ENCODE results near the gene SYTL1. TPM values are rescaled to one million over a fixed set of nuclear protein-coding genes. Genes with fewer than 3 reads are reported as not detected.
A peak's percentile ranks its signal among the peaks of the same experiment; 100 is the strongest.

The SYTL1 gene
- total RNA-seq, 1 experiment from 2014 or later, result 81.8 TPM

DNA sequence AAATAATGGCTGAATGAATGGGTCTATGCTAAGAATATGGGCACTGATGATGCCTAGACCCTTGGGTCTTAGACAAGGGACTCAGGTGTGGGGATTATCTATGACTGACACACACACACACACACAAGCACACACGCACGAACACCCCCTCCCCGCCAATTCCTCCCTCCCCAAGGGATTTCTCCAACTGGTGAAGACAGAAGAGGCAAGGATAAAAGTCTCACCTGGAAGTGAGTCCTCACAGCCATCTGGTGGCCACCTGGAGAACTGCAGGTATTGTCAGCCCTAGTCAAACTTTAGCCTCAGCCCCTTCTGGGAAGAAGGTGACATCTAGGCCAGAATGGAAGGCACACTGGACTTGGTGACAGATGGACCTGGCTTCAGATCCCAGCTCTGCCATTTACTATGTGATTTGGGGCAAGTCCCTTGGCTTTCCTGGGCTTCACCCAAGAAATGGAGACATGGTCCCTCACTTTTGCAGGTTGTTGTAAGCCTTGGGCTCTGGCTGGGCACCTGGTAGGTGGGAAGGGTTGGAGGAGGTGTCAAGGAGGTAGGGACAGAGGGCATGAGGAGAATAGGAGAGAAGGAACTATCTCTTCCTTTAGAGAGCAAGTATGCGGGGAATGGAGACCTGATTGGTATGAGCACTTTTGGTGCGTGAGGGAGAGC, 46.6 kb downstream of the SYTL1 start:
- H3K9me3 Mint-ChIP-seq (ENCODE audit: unreplicated experiment), result no peaks in the 10 kb centered on the region
- peak; percentile 79 for DNase-seq (ENCODE audit: unreplicated experiment)
- intact Hi-C loops (cut with micrococcal nuclease), result loop anchor here (1.0 to 2.0 kb wide), 3 partner anchors 22 to 87 kb away; partner anchors contain the start of gene MAP3K6
- H3K36me3 Mint-ChIP-seq (ENCODE audit: insufficient read depth, unreplicated experiment), result peaks cover 9% of the 10 kb centered on the region
- BruUV-seq (replicated peaks), result no TSS peak
- TF ChIP-seq, protein P1, sequence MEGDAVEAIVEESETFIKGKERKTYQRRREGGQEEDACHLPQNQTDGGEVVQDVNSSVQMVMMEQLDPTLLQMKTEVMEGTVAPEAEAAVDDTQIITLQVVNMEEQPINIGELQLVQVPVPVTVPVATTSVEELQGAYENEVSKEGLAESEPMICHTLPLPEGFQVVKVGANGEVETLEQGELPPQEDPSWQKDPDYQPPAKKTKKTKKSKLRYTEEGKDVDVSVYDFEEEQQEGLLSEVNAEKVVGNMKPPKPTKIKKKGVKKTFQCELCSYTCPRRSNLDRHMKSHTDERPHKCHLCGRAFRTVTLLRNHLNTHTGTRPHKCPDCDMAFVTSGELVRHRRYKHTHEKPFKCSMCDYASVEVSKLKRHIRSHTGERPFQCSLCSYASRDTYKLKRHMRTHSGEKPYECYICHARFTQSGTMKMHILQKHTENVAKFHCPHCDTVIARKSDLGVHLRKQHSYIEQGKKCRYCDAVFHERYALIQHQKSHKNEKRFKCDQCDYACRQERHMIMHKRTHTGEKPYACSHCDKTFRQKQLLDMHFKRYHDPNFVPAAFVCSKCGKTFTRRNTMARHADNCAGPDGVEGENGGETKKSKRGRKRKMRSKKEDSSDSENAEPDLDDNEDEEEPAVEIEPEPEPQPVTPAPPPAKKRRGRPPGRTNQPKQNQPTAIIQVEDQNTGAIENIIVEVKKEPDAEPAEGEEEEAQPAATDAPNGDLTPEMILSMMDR (IDR thresholded peaks at IDR 0.05; ENCODE audit: unreplicated experiment), result peak; percentile 75
- H3K27ac Mint-ChIP-seq (ENCODE audit: low read depth, unreplicated experiment), result no peak overlapping the region
- ChIA-PET CTCF (interaction anchor here (0.6 to 12.0 kb wide), 25 partner anchors 8 to 353 kb away, joined by 3 to 225 read pairs (median 5); partner anchors contain the start of genes MAP3K6 and SYTL1), POLR2A (interaction anchor here (0.7 to 3.7 kb wide), 4 partner anchors 22 to 89 kb away, joined by 3 to 23 read pairs (median 6); partner anchors contain the start of gene MAP3K6)
- H3K4me3 Mint-ChIP-seq (ENCODE audit: unreplicated experiment), result no peak overlapping the region
- H3K27me3 Mint-ChIP-seq (ENCODE audit: insufficient read depth, unreplicated experiment), result no peaks in the 10 kb centered on the region
- peaks cover 8% of the 10 kb centered on the region for H3K4me1 Mint-ChIP-seq (ENCODE audit: insufficient read depth, unreplicated experiment)

DNA sequence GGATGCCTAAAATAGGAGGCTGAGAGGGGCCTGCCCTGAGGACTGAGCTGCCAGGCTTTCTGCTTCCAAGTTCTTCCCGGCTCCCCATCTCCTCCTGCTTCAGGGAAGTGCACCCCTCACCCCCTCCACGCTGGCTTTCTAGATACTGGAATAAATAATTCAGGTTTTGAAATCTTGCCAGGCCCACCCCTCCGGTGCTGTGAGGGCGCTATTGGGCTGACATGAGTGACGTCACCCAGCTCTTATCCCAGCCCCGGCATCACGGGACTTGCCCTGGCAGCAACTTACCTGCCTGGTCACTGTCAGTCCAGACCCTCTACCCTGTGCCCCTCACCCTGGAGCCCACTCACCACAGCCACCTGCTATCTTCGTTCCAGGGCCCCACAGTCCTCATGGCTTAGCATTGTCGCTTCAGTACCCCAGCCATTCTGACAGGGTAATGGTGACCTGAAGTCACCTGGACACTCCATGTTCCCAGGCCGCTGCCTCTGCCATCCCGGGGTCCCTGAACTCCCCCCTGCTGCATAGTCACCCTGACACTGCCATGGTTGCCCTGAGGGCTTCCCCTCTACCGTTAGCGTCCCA, 49.8 kb downstream of the SYTL1 start:
- ChIA-PET POLR2A (interaction anchor here (0.6 to 1.4 kb wide), 6 partner anchors 10 to 213 kb away, joined by 3 to 6 read pairs (median 4); partner anchors contain the start of gene SYTL1), CTCF (interaction anchor here (0.6 to 12.0 kb wide), 16 partner anchors 10 to 370 kb away, joined by 3 to 225 read pairs (median 3); partner anchors contain the start of gene MAP3K6)
- Mint-ChIP-seq H3K27ac (ENCODE audit: low read depth, unreplicated experiment) (peak overlapping the region; percentile 53), H3K4me3 (ENCODE audit: unreplicated experiment) (peak overlapping the region; percentile 72), H3K9me3 (ENCODE audit: unreplicated experiment) (no peaks in the 10 kb centered on the region), H3K4me1 (ENCODE audit: insufficient read depth, unreplicated experiment) (peaks cover 18% of the 10 kb centered on the region), H3K36me3 (ENCODE audit: insufficient read depth, unreplicated experiment) (peaks cover 13% of the 10 kb centered on the region), H3K27me3 (ENCODE audit: insufficient read depth, unreplicated experiment) (no peaks in the 10 kb centered on the region)
- DNase-seq (ENCODE audit: unreplicated experiment), result peak; percentile 35
- TF ChIP-seq, protein P1 (IDR thresholded peaks at IDR 0.05; ENCODE audit: unreplicated experiment), result no peak
- BruUV-seq (replicated peaks), result no TSS peak
- intact Hi-C loops (cut with micrococcal nuclease), result loop anchor here (1.0 to 2.0 kb wide), 3 partner anchors 90 to 272 kb away; no protein-coding TSS in a partner anchor

DNA sequence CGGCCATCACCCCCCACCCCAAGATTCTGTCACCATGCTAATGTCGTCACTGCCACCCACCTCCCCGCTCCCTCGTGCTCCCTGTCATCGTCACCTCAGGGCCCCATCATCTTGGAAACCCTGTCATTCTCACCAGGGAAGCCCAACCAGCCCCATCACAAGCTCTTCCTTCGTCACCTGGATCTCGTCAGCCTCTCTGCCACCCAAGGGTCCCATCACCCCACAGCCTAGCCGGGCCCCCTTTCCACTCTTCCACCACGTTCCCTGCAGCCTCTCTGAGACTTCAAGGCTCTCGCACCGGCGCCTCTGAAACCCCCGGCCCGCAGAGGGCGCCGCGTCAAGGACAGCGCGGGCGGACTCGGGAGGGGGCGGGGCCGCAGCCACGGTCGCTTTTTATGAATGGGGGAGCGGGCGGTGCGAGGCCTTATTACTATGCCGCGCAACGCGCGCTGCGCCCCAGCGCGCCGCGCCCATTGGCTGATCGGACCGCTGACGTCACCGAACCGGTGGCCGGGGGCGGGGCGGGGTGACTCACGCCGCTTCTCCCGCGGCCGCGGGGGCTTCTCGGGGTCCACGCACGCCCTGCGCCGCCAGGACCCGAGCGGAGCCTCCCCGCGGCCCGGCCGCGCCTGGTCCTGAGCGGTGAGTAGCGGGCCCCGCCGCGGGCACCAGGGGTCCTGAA, 50.4 kb downstream of the SYTL1 start, which contains the start of gene GPR3:
TSS of gene GPR3 (plus strand) at position 527 of the 682 bp plus-strand sequence. CDS start 1,177 bp downstream, outside the sequence.
- CTCF ChIA-PET, result interaction anchor here (0.6 to 12.0 kb wide), 10 partner anchors 10 to 305 kb away, joined by 3 to 225 read pairs (median 3); partner anchors contain the start of gene MAP3K6
- peak; percentile 90 for DNase-seq (ENCODE audit: unreplicated experiment)
- TF ChIP-seq, protein P1 (IDR thresholded peaks at IDR 0.05; ENCODE audit: unreplicated experiment), result peak; percentile 53
- Mint-ChIP-seq H3K4me1 (ENCODE audit: insufficient read depth, unreplicated experiment) (peaks cover 18% of the 10 kb centered on the region), H3K36me3 (ENCODE audit: insufficient read depth, unreplicated experiment) (peaks cover 13% of the 10 kb centered on the region), H3K9me3 (ENCODE audit: unreplicated experiment) (no peaks in the 10 kb centered on the region), H3K27ac (ENCODE audit: low read depth, unreplicated experiment) (peak within 1 kb of the TSS; percentile 53), H3K27me3 (ENCODE audit: insufficient read depth, unreplicated experiment) (no peaks in the 10 kb centered on the region), H3K4me3 (ENCODE audit: unreplicated experiment) (peak within 1 kb of the TSS; percentile 72)
- BruUV-seq (replicated peaks), result no TSS peak
- intact Hi-C loops (cut with micrococcal nuclease), result loop anchor here (1.0 to 2.0 kb wide), 3 partner anchors 91 to 271 kb away; no protein-coding TSS in a partner anchor
- POLR2A ChIA-PET, result interaction anchor here (0.6 to 1.4 kb wide), 4 partner anchors 11 to 50 kb away, joined by 3 to 6 read pairs (median 4); partner anchors contain the start of gene SYTL1
